Ectodermal cell (in vitro differentiated cells): ENCODE results near the gene SLC6A1.
"Not testable (repeated sequence)": the region's sequence is repeated elsewhere in the genome, so short reads cannot be mapped to it uniquely, and the experiment has no call there.

Experiments
- H3K27ac ChIP-seq: 2 replicates; pipeline ENCODE4 v1.7.0; 2013; ENCODE audit warnings: mild to moderate bottlenecking, low read depth, low read length; ENCODE audit not compliant: insufficient read depth, poor library complexity, severe bottlenecking
- H3K27me3 ChIP-seq: 2 replicates; pipeline ENCODE4 v1.7.0; 2013; ENCODE audit warnings: mild to moderate bottlenecking, low read length; ENCODE audit not compliant: insufficient read depth, control insufficient read depth, poor library complexity, severe bottlenecking
- H3K36me3 ChIP-seq: one replicate; pipeline ENCODE4 v1.7.0; 2013; ENCODE audit warnings: low read length; ENCODE audit not compliant: control insufficient read depth, insufficient read depth
- H3K4me1 ChIP-seq: one replicate; pipeline ENCODE4 v1.7.0; 2013; ENCODE audit warnings: low read length; ENCODE audit not compliant: control insufficient read depth, insufficient read depth
- H3K4me3 ChIP-seq: 2 replicates; pipeline ENCODE4 v1.7.0; 2013; ENCODE audit warnings: low read depth, low read length, control low read depth; ENCODE audit not compliant: insufficient read depth
- H3K9me3 ChIP-seq: 2 replicates; pipeline ENCODE4 v1.7.0; 2013; ENCODE audit warnings: mild to moderate bottlenecking, low read length, moderate library complexity; ENCODE audit not compliant: control insufficient read depth
- WGBS, 2 experiments: methylation state at CpG; one replicate each; pipeline ENCODE4 v1.1.7; 2013; ENCODE audit warnings: missing lambda C conversion rate in 2 of 2; 5-methylcytosine and 5-hydroxymethylcytosine counted together

The SLC6A1 gene

GRCh38 chr3:11074451-11074850, 81.9 kb downstream of the SLC6A1 start:
- no peak overlapping the region for H3K27ac ChIP-seq
- no peaks in the 10 kb centered on the region for H3K27me3 ChIP-seq
- no peaks in the 10 kb centered on the region for H3K9me3 ChIP-seq
- peaks cover 4% of the 10 kb centered on the region for H3K4me1 ChIP-seq
- no peaks in the 10 kb centered on the region for H3K36me3 ChIP-seq
- no peak overlapping the region for H3K4me3 ChIP-seq
- 92 to 93% methylated on average over 3 of the region's 3 CpGs for WGBS, 2 experiments

GRCh38 chr3:11075122-11075521, 82.6 kb downstream of the SLC6A1 start:
- H3K27ac ChIP-seq, H3K9me3 ChIP-seq, H3K4me1 ChIP-seq, H3K36me3 ChIP-seq, H3K27me3 ChIP-seq, H3K4me3 ChIP-seq: not testable (repeated sequence)
- WGBS, 2 experiments = 91 to 93% methylated on average over 2 of the region's 2 CpGs

GRCh38 chr3:11076711-11077110, 84.2 kb downstream of the SLC6A1 start:
- Histone ChIP-seq H3K27me3 (no peaks in the 10 kb centered on the region), H3K9me3 (no peaks in the 10 kb centered on the region), H3K4me1 (peaks cover 4% of the 10 kb centered on the region), H3K4me3 (no peak overlapping the region), H3K36me3 (no peaks in the 10 kb centered on the region), H3K27ac (no peak overlapping the region)
- 64% methylated on average over 6 of the region's 6 CpGs for WGBS, 2 experiments

- no peak overlapping the region for H3K4me3 ChIP-seq
- no peaks in the 10 kb centered on the region for H3K27me3 ChIP-seq
- H3K36me3 ChIP-seq = no peaks in the 10 kb centered on the region
- H3K9me3 ChIP-seq = no peaks in the 10 kb centered on the region
- H3K27ac ChIP-seq = no peak overlapping the region
- 83 to 96% methylated on average over 2 of the region's 2 CpGs for WGBS, 2 experiments
- H3K4me1 ChIP-seq = peaks cover 4% of the 10 kb centered on the region
Measured at GRCh38 chr3:11077466-11077865, 84.9 kb downstream of the SLC6A1 start.

- 72 to 86% methylated on average over 4 to 5 of the region's 5 CpGs for WGBS, 2 experiments
- H3K4me1 ChIP-seq = peaks cover 4% of the 10 kb centered on the region
- no peak overlapping the region for H3K27ac ChIP-seq
- H3K36me3 ChIP-seq = no peaks in the 10 kb centered on the region
- H3K9me3 ChIP-seq = no peaks in the 10 kb centered on the region
- H3K27me3 ChIP-seq = no peaks in the 10 kb centered on the region
- no peak overlapping the region for H3K4me3 ChIP-seq
Measured at GRCh38 chr3:11078826-11079515, 86.4 kb downstream of the SLC6A1 start.

- H3K4me1 ChIP-seq = peaks cover 4% of the 10 kb centered on the region
- H3K9me3 ChIP-seq = no peaks in the 10 kb centered on the region
- 90 to 93% methylated on average over 5 of the region's 5 CpGs for WGBS, 2 experiments
- H3K27me3 ChIP-seq = no peaks in the 10 kb centered on the region
- no peaks in the 10 kb centered on the region for H3K36me3 ChIP-seq
- H3K4me3 ChIP-seq = no peak overlapping the region
- no peak overlapping the region for H3K27ac ChIP-seq
Measured at GRCh38 chr3:11080492-11080891, 87.9 kb downstream of the SLC6A1 start.

- H3K27ac ChIP-seq = no peak overlapping the region
- H3K27me3 ChIP-seq = no peaks in the 10 kb centered on the region
- no peaks in the 10 kb centered on the region for H3K4me1 ChIP-seq
- 87 to 88% methylated on average over 2 of the region's 2 CpGs for WGBS, 2 experiments
- H3K4me3 ChIP-seq = no peak overlapping the region
- no peaks in the 10 kb centered on the region for H3K36me3 ChIP-seq
- H3K9me3 ChIP-seq = no peaks in the 10 kb centered on the region
Measured at GRCh38 chr3:11084098-11084497, 91.5 kb downstream of the SLC6A1 start.

GRCh38 chr3:11084677-11085076, 92.1 kb downstream of the SLC6A1 start:
- Histone ChIP-seq H3K27me3 (no peaks in the 10 kb centered on the region), H3K4me1 (no peaks in the 10 kb centered on the region), H3K4me3 (no peak overlapping the region), H3K27ac (no peak overlapping the region), H3K36me3 (no peaks in the 10 kb centered on the region), H3K9me3 (no peaks in the 10 kb centered on the region)
- 57 to 77% methylated on average over 8 to 11 of the region's 11 CpGs for WGBS, 2 experiments

GRCh38 chr3:11085093-11085840, 92.7 kb downstream of the SLC6A1 start:
- H3K27me3 ChIP-seq = no peaks in the 10 kb centered on the region
- H3K4me3 ChIP-seq = no peak overlapping the region
- no peaks in the 10 kb centered on the region for H3K36me3 ChIP-seq
- no peaks in the 10 kb centered on the region for H3K4me1 ChIP-seq
- no peaks in the 10 kb centered on the region for H3K9me3 ChIP-seq
- WGBS, 2 experiments = 77 to 83% methylated on average over 9 to 10 of the region's 10 CpGs
- no peak overlapping the region for H3K27ac ChIP-seq

GRCh38 chr3:11086856-11087255, 94.3 kb downstream of the SLC6A1 start:
- H3K27me3 ChIP-seq = no peaks in the 10 kb centered on the region
- H3K4me3 ChIP-seq = no peak overlapping the region
- H3K27ac ChIP-seq = no peak overlapping the region
- no peaks in the 10 kb centered on the region for H3K36me3 ChIP-seq
- H3K9me3 ChIP-seq = no peaks in the 10 kb centered on the region
- H3K4me1 ChIP-seq = no peaks in the 10 kb centered on the region
- 83 to 87% methylated on average over 5 of the region's 5 CpGs for WGBS, 2 experiments
